ENCODE results near the gene BRWD1.

- no peak for TF ChIP-seq FOXK2 (IDR thresholded peaks at IDR 0.05)
- no peak for TF ChIP-seq NFRKB (IDR thresholded peaks at IDR 0.05)
Observed at GRCh38 chr21:39339231-39339630, 25.8 kb upstream of the BRWD1 start.

Measured in HEK293T (cell line).